DOHH2 (cell line): ENCODE data around the gene PROS1.
"Not testable (repeated sequence)": the region's sequence is repeated elsewhere in the genome, so short reads cannot be mapped to it uniquely, and the experiment has no call there.

Source experiments
- H3F3A ChIP-seq: fragments of 200-600 bp; sonication (generic), shearing (Covaris generic); 2 replicates; pipeline ENCODE4 v1.6.0; 2016; ENCODE audit warnings: antibody characterized with exemption, mild to moderate bottlenecking; ENCODE audit not compliant: control insufficient read depth, insufficient read depth
- H3K27ac ChIP-seq: fragments of 200-600 bp; sonication (generic); 2 replicates; pipeline ENCODE4 v1.5.1; 2014; ENCODE audit warnings: low read depth, mild to moderate bottlenecking, low read length, moderate library complexity
- H3K27me3 ChIP-seq: fragments of 200-600 bp; sonication (generic); 2 replicates; pipeline ENCODE4 v1.6.1; 2014; ENCODE audit warnings: mild to moderate bottlenecking, low read length, mixed read lengths; ENCODE audit not compliant: control insufficient read depth
- H3K36me3 ChIP-seq: fragments of 200-600 bp; sonication (generic); 2 replicates; pipeline ENCODE4 v1.6.1; 2014; ENCODE audit warnings: mild to moderate bottlenecking, low read length, moderate library complexity, mixed read lengths; ENCODE audit not compliant: control insufficient read depth
- H3K4me1 ChIP-seq: fragments of 200-600 bp; sonication (generic); 2 replicates; pipeline ENCODE4 v1.6.1; 2014; ENCODE audit warnings: mild to moderate bottlenecking, low read length, mixed read lengths; ENCODE audit not compliant: control insufficient read depth
- H3K4me2 ChIP-seq: fragments of 200-600 bp; sonication (generic); 2 replicates; pipeline ENCODE4 v1.6.0; 2014; ENCODE audit warnings: mild to moderate bottlenecking, low read length, moderate library complexity
- H3K4me3 ChIP-seq: fragments of 200-600 bp; sonication (generic); 2 replicates; pipeline ENCODE4 v1.5.1; 2014; ENCODE audit warnings: mild to moderate bottlenecking, low read length, mixed read lengths
- H3K79me2 ChIP-seq: fragments of 200-600 bp; sonication (generic); 2 replicates; pipeline ENCODE4 v1.6.1; 2014; ENCODE audit warnings: mild to moderate bottlenecking, low read length, mixed read lengths; ENCODE audit not compliant: control insufficient read depth
- H3K9me2 ChIP-seq: fragments of 200-600 bp; sonication (generic); replicated peaks from 2 replicates; pipeline ENCODE4 v1.6.1; 2014; ENCODE audit warnings: mild to moderate bottlenecking, low read length, mixed read lengths; ENCODE audit not compliant: control insufficient read depth
- H3K9me3 ChIP-seq: fragments of 200-600 bp; sonication (generic); 2 replicates; pipeline ENCODE4 v1.6.1; 2014; ENCODE audit warnings: antibody characterized with exemption, low read length, mixed read lengths; ENCODE audit not compliant: control insufficient read depth, insufficient read depth
- H4K20me1 ChIP-seq: fragments of 200-600 bp; sonication (generic); 2 replicates; pipeline ENCODE4 v1.6.0; 2014; ENCODE audit warnings: low read depth, mild to moderate bottlenecking, antibody characterized with exemption, low read length, moderate library complexity; ENCODE audit not compliant: control insufficient read depth, insufficient read depth
- CTCF ChIP-seq: fragments of 200-600 bp; sonication (generic); IDR thresholded peaks from one replicate; pipeline ENCODE4 v1.5.1; 2014; ENCODE audit warnings: antibody characterized with exemption, mild to moderate bottlenecking, low read depth, low read length; ENCODE audit not compliant: poor library complexity, severe bottlenecking
- EZH2phosphoT487 ChIP-seq: fragments of 200-600 bp; sonication (generic); IDR thresholded peaks from 2 replicates; pipeline ENCODE4 v1.6.1; 2017; ENCODE audit warnings: borderline replicate concordance, mild to moderate bottlenecking, antibody characterized with exemption, low read length, moderate library complexity, mixed read lengths

Gene PROS1

GRCh38 chr3:93904568-93904967 is 69.1 kb downstream of the PROS1 start:
- Histone ChIP-seq H3K9me2 (no peaks in the 10 kb centered on the region), H3K4me1 (no peaks in the 10 kb centered on the region), H3K4me3 (no peak overlapping the region), H3F3A (no peaks in the 10 kb centered on the region), H3K79me2 (no peaks in the 10 kb centered on the region), H3K27me3 (no peaks in the 10 kb centered on the region), H3K9me3 (no peaks in the 10 kb centered on the region; the same call in 1 of the 2 replicates), H3K27ac (no peak overlapping the region), H3K4me2 (no peak overlapping the region), H3K36me3 (no peaks in the 10 kb centered on the region), H4K20me1 (no peaks in the 10 kb centered on the region)
- no peak for TF ChIP-seq CTCF
- no peak for TF ChIP-seq EZH2phosphoT487

GRCh38 chr3:93878250-93879017 is 95.3 kb downstream of the PROS1 start:
- H3K27me3 ChIP-seq, H3K79me2 ChIP-seq, H3K27ac ChIP-seq, H3F3A ChIP-seq, H3K36me3 ChIP-seq, H3K4me2 ChIP-seq, H3K9me3 ChIP-seq, H3K4me1 ChIP-seq, H3K9me2 ChIP-seq, H3K4me3 ChIP-seq, H4K20me1 ChIP-seq: not testable (repeated sequence)

- H3K4me2 ChIP-seq, H3K9me3 ChIP-seq: not testable (repeated sequence)
Observed at GRCh38 chr3:93877427-93877826, 96.3 kb downstream of the PROS1 start.

GRCh38 chr3:93873412-93873811 is 100.3 kb downstream of the PROS1 start:
- H4K20me1 ChIP-seq, H3K4me1 ChIP-seq: not testable (repeated sequence)

More at GRCh38 chr3:93877427-93877826, 96.3 kb downstream of the PROS1 start:
- not testable (repeated sequence) for H3K27me3 ChIP-seq, H3K36me3 ChIP-seq, H4K20me1 ChIP-seq, H3K79me2 ChIP-seq, H3K9me2 ChIP-seq, H3K27ac ChIP-seq, H3K4me1 ChIP-seq, H3K4me3 ChIP-seq, H3F3A ChIP-seq

GRCh38 chr3:93867425-93867824 is 106.3 kb downstream of the PROS1 start:
- Histone ChIP-seq H3K27me3 (no peaks in the 10 kb centered on the region), H3K9me3 (no peaks in the 10 kb centered on the region), H3K4me3 (no peak overlapping the region), H3K36me3 (no peaks in the 10 kb centered on the region), H3K4me1 (no peaks in the 10 kb centered on the region), H3K27ac (no peak overlapping the region), H4K20me1 (no peaks in the 10 kb centered on the region), H3K9me2 (no peaks in the 10 kb centered on the region), H3K4me2 (no peak overlapping the region), H3K79me2 (no peaks in the 10 kb centered on the region), H3F3A (no peaks in the 10 kb centered on the region)
- TF ChIP-seq EZH2phosphoT487 = no peak
- TF ChIP-seq CTCF = no peak

More at GRCh38 chr3:93873412-93873811, 100.3 kb downstream of the PROS1 start:
- not testable (repeated sequence) for H3K79me2 ChIP-seq, H3K9me2 ChIP-seq, H3K4me3 ChIP-seq, H3K4me2 ChIP-seq, H3K9me3 ChIP-seq, H3F3A ChIP-seq, H3K27ac ChIP-seq, H3K27me3 ChIP-seq, H3K36me3 ChIP-seq
